Breast epithelium (tissue), 4 donors: ENCODE data around the gene PCGF2. TPM values are rescaled to one million over a fixed set of nuclear protein-coding genes. Genes with fewer than 3 reads are reported as not detected.

ENCODE experiments used
- DNase-seq, 2 donors: peaks; one replicate each; pipeline ENCODE4 v3.0.0-alpha.2; 2019; ENCODE audit warnings: low spot score in 2 of 2
- H3K27ac ChIP-seq, 2 donors: fragments of 200-600 bp; sonication (generic) in 1 of 2; one replicate each; pipeline ENCODE4 v1.5.1; 2016 to 2019; ENCODE audit warnings: mild to moderate bottlenecking in 1 of 2
- H3K27me3 ChIP-seq, 2 donors: fragments of 200-600 bp; sonication (generic) in 1 of 2; one replicate each; pipeline versions ENCODE4 v1.5.1 to v1.6.0; 2017 to 2019; ENCODE audit warnings: control low read depth in 1 of 2, mild to moderate bottlenecking in 1 of 2
- H3K36me3 ChIP-seq: fragments of 200-600 bp; one replicate; pipeline ENCODE4 v1.5.1; 2019
- H3K4me1 ChIP-seq, 2 donors: fragments of 200-600 bp; sonication (generic); one replicate each; pipeline ENCODE4 v1.5.1; 2016 to 2019; ENCODE audit warnings: control low read depth in 1 of 2
- H3K4me3 ChIP-seq, 3 donors: fragments of 200-600 bp; sonication (generic); 1 replicate in 2 of 3; 2 replicates in 1 of 3; pipeline ENCODE4 v1.5.1; 2016 to 2019; ENCODE audit warnings: mild to moderate bottlenecking in 3 of 3, moderate library complexity in 2 of 3
- H3K9me3 ChIP-seq, 2 donors: fragments of 200-600 bp; sonication (generic) in 1 of 2; one replicate each; pipeline ENCODE4 v1.5.1; 2016 to 2019; ENCODE audit warnings: control low read depth in 1 of 2
- CTCF ChIP-seq, 3 donors: fragments of 450-650 bp; IDR thresholded peaks; one replicate each; pipeline ENCODE4 v1.5.1; 2016 to 2017; ENCODE audit warnings: antibody characterized with exemption in 3 of 3, mild to moderate bottlenecking in 3 of 3, moderate library complexity in 3 of 3
- POLR2A ChIP-seq: fragments of 450-650 bp; IDR thresholded peaks from one replicate; pipeline ENCODE4 v1.6.1; 2016; ENCODE audit warnings: antibody characterized with exemption, mild to moderate bottlenecking, moderate library complexity
- POLR2AphosphoS5 ChIP-seq, 3 donors: sonication (generic); formaldehyde crosslinking; IDR thresholded peaks; one replicate each; pipeline ENCODE4 v1.6.1; 2017; ENCODE audit warnings: antibody characterized with exemption in 3 of 3
- intact Hi-C: fragments of 100-400 bp; cut with DNase I; formaldehyde crosslinking; loops from one replicate; pipeline ENCODE4 v1.15.1; 2023; ENCODE audit warnings: low total_unique reads
- total RNA-seq, 3 donors: library from RNA; depleted of rRNA; stranded (reverse); fragments of >200 nt; gene quantifications; one replicate each; pipeline ENCODE4 v1.1.0, GENCODE V29; 2016

PCGF2 gene
- total RNA-seq, 3 donors from 2014 or later: 6.4 to 9.5 (median 9.3) TPM

- H3K4me1 ChIP-seq: no peaks in the 10 kb centered on the region
- no peaks in the 10 kb centered on the region for H3K27me3 ChIP-seq
- intact Hi-C loops: no loop called here
- no peak for TF ChIP-seq CTCF (IDR thresholded peaks at IDR 0.05)
- no peak for TF ChIP-seq POLR2AphosphoS5 (IDR thresholded peaks at IDR 0.05)
- TF ChIP-seq POLR2A: no peak
- no peak overlapping the region for H3K4me3 ChIP-seq
- H3K27ac ChIP-seq: no peak overlapping the region
- H3K9me3 ChIP-seq: no peaks in the 10 kb centered on the region
- H3K36me3 ChIP-seq: peaks cover 23% of the 10 kb centered on the region
- DNase-seq: no peak
Measured at GRCh38 chr17:38711792-38712571, 36.2 kb downstream of the PCGF2 start.

- Histone ChIP-seq H3K9me3 (no peaks in the 10 kb centered on the region), H3K4me1 (no peaks in the 10 kb centered on the region), H3K27me3 (no peaks in the 10 kb centered on the region), H3K4me3 (no peak overlapping the region), H3K36me3 (peaks cover 19% of the 10 kb centered on the region), H3K27ac (no peak overlapping the region)
- DNase-seq: no peak
- TF ChIP-seq CTCF (IDR thresholded peaks at IDR 0.05) (no peak), POLR2AphosphoS5 (IDR thresholded peaks at IDR 0.05) (no peak), POLR2A (no peak)
- intact Hi-C loops: no loop called here
Measured at GRCh38 chr17:38710985-38711384, 37.2 kb downstream of the PCGF2 start.

- H3K36me3 ChIP-seq: peaks cover 19% of the 10 kb centered on the region
- H3K27me3 ChIP-seq: no peaks in the 10 kb centered on the region
- TF ChIP-seq POLR2AphosphoS5 (IDR thresholded peaks at IDR 0.05): no peak
- no peak for TF ChIP-seq POLR2A
- no peak for TF ChIP-seq CTCF (IDR thresholded peaks at IDR 0.05)
- no peak overlapping the region for H3K4me3 ChIP-seq
- no peaks in the 10 kb centered on the region for H3K9me3 ChIP-seq
- no peak overlapping the region for H3K27ac ChIP-seq
- H3K4me1 ChIP-seq: no peaks in the 10 kb centered on the region
- intact Hi-C loops: no loop called here
- no peak for DNase-seq
Measured at GRCh38 chr17:38710604-38710962, 37.6 kb downstream of the PCGF2 start.

GRCh38 chr17:38709864-38710603 lies 38.1 kb downstream of the PCGF2 start:
- H3K4me1 ChIP-seq: no peaks in the 10 kb centered on the region
- H3K4me3 ChIP-seq: no peak overlapping the region
- no peak overlapping the region for H3K27ac ChIP-seq
- no peak for TF ChIP-seq CTCF (IDR thresholded peaks at IDR 0.05)
- intact Hi-C loops: no loop called here
- H3K9me3 ChIP-seq: no peaks in the 10 kb centered on the region
- DNase-seq: no peak
- no peaks in the 10 kb centered on the region for H3K27me3 ChIP-seq
- peaks cover 19% of the 10 kb centered on the region for H3K36me3 ChIP-seq

- H3K27me3 ChIP-seq: no peaks in the 10 kb centered on the region
- no peaks in the 10 kb centered on the region for H3K9me3 ChIP-seq
- no peak for TF ChIP-seq POLR2A
- TF ChIP-seq CTCF (IDR thresholded peaks at IDR 0.05): no peak
- TF ChIP-seq POLR2AphosphoS5 (IDR thresholded peaks at IDR 0.05): no peak
- H3K27ac ChIP-seq: no peak overlapping the region
- H3K36me3 ChIP-seq: peaks cover 19% of the 10 kb centered on the region
- no peaks in the 10 kb centered on the region for H3K4me1 ChIP-seq
- DNase-seq: no peak
- intact Hi-C loops: no loop called here
- H3K4me3 ChIP-seq: no peak overlapping the region
Measured at GRCh38 chr17:38709104-38709820, 38.9 kb downstream of the PCGF2 start.
